ENCODE measurements around the gene C1D.

DNA sequence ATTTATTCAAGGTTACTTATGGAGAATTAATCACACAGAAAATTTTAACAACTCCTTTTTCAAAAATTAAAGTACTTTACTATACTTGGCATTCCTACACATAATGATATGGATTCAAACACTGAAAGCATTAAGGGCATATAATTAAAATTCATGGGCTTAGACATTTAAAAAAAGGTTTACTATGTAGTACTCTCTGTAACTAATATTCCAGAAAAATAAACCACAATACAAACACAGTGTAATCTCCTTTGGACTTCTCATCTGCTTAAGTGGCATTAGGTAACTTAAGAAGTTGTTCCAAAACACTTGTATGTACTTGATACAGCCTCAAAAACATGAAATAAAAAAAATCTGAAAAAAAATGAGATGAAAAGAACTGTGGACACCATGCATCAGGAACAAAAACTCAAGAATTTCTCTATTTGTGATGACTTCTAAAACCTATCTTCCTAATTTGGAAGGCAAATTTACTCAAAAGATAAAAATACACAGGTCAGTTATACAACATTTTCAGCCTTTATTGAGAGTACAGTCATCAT is 21.0 kb downstream of the C1D start:
- TF ChIP-seq POLR2A (IDR thresholded peaks at IDR 0.05; ENCODE audit: low read depth, low read length) (no peak), TAF1 (IDR thresholded peaks at IDR 0.05; ENCODE audit: low read depth, low read length) (no peak), POU2F2 (IDR thresholded peaks at IDR 0.05; ENCODE audit: low read depth, low read length) (no peak)

Measured in GM12891 (cell line).